ENCODE measurements around the gene CASP9.

DNA sequence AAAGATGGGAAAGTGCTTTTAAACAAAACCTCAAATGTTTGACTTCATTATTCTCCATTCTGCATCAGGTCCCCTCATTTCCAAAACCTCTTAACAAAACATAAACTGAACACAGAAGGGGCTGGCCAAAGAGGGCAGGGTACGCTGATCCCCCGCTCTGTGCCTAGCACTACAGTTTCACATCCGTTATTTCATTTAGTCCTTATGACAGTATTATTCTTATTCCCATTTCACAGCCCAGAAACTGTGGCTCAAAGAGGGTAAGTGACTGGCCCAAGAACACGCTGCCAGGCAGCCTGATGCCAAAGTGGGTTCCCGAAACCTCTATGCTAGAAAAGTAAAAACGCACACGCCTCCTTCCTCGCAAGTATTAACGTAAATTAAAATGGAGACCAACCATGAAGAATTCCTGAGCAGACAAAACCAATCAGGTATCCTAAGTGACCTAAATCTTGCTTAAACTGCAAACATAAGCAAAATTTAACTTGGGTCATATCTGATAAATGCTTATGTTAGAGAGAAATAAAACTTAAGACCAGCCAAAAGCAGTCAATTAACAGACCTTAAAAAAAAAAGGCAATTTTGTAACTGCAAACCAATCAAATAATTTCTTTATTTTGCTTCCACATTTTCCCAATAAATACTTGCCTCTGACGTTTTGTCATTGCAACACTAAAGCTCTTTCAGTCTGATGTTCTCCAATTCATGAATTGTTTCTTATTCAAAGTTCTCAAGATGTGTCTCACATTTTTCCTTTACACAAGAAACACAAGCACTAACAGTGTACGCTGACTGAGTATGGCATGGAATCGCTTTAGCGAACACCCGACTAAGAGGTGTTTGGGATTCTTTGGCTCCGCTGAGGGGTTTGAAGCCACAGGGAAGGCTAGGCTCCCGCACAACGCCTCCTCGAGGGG, 653 bp downstream of the CASP9 start:
- TF ChIP-seq, protein P1, sequence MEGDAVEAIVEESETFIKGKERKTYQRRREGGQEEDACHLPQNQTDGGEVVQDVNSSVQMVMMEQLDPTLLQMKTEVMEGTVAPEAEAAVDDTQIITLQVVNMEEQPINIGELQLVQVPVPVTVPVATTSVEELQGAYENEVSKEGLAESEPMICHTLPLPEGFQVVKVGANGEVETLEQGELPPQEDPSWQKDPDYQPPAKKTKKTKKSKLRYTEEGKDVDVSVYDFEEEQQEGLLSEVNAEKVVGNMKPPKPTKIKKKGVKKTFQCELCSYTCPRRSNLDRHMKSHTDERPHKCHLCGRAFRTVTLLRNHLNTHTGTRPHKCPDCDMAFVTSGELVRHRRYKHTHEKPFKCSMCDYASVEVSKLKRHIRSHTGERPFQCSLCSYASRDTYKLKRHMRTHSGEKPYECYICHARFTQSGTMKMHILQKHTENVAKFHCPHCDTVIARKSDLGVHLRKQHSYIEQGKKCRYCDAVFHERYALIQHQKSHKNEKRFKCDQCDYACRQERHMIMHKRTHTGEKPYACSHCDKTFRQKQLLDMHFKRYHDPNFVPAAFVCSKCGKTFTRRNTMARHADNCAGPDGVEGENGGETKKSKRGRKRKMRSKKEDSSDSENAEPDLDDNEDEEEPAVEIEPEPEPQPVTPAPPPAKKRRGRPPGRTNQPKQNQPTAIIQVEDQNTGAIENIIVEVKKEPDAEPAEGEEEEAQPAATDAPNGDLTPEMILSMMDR (conservative IDR thresholded peaks at IDR 0.05; ENCODE audit: low read depth, low read length): no peak
- TF ChIP-seq EZH2 (IDR thresholded peaks at IDR 0.05; ENCODE audit: low read length, unreplicated experiment): no peak
- TF ChIP-seq EZH2phosphoT487 (IDR thresholded peaks at IDR 0.05; ENCODE audit: borderline replicate concordance, low read length): no peak
